Activated naive CD8-positive, alpha-beta T cell treated with anti-CD3 and anti-CD28 coated beads, Interleukin-2, amount 50 U/mL, for 16 hours (primary cell): ENCODE results near the gene LGR5.

Experiments
- DNase-seq: peaks from one replicate; pipeline ENCODE4 v3.0.0-alpha.2; 2020; ENCODE audit warnings: low read depth, low spot score

The LGR5 gene

DNA sequence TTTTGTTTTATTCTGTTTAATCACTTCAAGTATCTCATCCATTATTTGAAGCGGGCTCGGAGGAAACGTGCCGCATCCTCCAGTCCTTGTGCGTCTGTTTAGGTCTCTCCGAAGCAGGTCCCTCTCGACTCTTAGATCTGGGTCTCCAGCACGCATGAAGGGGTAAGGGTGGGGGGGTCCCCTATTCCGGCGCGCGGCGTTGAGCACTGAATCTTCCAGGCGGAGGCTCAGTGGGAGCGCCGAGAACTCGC, 311 bp upstream of the LGR5 start:
- DNase-seq: no peak

DNA sequence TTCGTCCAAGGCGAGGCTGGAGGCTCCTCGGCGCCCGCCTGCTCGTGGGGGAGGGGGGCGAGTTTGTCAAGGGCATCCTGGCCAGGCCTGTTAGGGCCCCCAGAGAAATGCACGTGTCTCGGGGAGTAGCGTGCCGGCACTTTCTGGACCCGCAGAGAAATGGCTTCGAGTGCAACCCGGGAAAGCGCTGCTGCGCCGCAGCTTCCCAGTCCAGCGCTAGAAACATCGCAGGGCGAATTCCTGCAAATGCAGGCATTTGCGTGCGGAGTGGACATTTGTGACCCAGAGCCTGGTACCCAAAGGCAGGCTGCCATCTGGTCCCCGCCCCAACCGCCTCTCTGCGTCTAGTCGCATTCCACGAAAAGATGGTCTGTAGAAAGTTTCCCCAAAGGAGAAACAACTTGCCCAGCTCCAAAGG, 756 bp downstream of the LGR5 start:
- DNase-seq: no peak

GRCh38 chr12:71440763-71441748, 1.5 kb downstream of the LGR5 start:
- DNase-seq: no peak

- no peak for DNase-seq
Measured at GRCh38 chr12:71441836-71442566, 2.4 kb downstream of the LGR5 start.

GRCh38 chr12:71442567-71442931, 3.0 kb downstream of the LGR5 start:
- DNase-seq: no peak

DNA sequence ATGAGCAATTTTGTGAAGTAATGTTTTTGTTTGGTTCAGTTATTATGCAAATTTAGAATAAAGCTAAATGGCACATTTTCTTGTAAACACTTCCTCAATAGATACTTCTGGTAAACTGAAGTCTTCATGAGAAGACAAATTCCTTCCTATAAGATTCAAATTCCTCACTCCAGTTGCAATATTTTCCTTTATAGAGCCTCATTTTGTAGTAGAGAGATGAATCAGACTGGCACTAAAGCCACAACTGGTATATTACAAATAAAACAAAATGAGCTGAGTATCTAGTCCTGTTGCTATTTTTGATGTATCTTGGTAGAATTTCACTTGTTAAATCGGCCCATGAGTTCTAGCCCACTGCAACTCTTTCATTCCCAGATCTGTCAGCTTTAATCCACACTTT, 5.5 kb downstream of the LGR5 start:
- no peak for DNase-seq

- DNase-seq: no peak
Measured at GRCh38 chr12:71447691-71448132, 8.1 kb downstream of the LGR5 start.

DNA sequence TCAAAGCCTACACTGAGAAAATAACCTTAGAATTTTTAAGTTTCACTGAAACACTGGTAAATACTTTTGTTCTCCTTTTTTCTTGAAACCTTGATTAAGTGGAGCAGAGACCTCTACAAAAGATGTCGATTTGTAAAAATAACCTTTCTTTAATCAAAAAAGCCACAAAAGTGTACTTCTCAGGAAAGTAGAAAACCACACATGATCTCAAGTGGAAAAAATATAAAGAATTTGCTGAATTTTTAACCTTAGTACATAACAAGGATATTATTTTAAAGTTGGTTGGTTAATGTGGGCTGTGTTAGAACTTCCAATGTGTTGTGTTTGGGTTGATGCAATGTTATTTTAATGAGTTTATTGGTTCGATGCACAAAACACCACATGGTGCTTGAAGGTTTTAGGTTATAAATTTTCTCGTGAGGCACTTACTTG, 8.6 kb downstream of the LGR5 start:
- DNase-seq: no peak

DNA sequence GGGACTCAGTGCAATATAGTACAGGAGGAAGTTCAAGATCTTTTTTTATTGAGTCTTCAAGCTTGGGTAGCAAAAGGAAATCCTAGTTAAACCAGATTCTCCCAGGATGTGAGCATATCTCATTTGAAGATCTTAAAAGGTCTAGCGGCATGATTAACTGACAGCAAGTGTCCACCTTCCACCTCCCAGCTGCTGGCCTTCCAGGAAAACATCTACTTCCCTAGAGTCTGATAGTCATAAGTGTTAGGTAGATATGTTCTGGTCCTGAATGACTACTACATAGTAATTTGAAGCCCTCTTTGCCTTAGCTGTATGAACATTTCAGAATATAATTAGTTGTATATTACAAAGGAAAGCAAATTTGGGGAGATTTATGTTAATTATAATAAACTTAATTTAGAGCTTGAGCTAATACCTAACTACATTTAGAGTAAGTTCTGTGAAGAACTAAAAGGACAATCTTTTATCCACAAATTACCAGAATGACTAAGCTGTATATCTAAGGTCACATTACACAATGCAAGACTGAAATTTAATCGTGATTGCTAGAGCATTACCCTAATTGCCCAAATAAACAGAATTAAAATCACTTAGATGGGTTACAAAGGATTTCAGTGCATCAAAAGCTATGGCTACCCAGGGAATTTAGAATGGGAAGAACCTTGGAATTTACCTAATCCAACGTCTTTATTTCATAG, 9.9 kb downstream of the LGR5 start:
- DNase-seq: no peak

DNA sequence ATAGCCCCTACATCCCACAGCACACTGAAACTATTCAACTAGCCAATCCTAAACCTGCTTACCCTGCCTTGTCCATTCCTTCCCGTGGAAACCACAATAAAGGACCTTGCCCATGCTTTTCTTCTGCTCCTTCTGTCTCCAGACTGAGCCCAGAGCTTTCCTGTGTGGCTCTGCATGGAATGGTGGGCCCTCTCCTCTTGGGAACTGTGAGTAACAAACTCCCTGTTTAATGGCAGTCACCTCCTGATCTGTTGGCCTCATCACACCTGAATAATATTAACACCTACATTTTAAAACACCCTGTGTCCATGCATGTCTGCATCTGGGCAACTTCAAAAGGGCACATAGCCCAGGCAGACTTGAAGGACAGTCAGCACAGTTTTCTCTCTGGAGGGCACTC, 12.4 kb downstream of the LGR5 start:
- DNase-seq: no peak

DNA sequence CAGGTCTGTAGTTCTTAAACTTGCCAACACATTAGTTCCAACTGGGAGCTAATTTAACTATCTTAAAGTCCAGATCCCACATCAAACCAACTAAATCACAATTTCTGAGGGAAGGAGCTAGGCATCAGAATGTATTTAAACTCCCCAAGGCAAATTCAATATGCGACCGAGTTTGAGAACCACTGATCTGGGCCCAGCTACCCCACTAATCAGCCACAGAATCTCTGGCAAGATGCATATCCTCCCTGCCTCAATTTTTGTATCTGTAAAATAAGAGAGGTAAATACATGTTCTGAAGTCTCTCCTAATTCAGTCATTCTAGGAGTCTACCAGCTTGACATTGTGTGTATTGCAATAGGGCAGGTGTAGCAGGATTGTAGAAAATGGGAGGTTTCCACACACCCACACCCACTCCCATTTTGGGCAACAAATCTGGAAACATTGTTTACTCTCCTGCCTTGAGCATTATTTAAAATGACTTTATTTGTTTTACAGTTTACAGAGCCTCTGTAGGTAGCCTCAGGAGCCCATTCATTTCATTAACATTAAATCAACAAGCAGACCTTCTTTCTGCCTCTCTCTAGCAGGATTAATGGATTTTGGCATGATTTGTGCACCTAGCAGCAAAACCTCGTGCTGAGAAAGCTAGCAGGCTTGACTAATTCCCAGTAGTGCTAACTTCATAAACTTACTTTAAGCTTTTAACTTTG, 15.6 kb downstream of the LGR5 start:
- no peak for DNase-seq

- DNase-seq: no peak
Measured at GRCh38 chr12:71456316-71456715, 16.7 kb downstream of the LGR5 start.

DNA sequence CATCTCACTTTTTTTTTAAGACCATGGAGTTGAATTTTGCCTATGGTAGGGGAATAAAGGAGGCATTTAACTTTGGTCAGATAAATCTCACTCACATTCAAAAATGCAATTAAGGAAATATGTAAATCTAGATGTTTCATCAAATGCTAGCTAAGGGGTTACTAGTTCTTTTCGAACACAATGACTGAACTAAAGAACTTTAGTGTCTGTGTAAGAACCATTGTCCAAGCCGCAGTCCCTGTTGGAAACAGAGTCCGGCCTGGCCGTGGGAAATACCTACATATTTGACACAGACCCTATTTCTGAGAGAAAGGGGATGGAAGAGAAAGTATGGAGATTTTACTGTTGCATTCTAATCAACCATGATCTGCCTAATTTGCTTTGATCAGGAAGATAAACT, 17.4 kb downstream of the LGR5 start:
- DNase-seq: no peak

DNA sequence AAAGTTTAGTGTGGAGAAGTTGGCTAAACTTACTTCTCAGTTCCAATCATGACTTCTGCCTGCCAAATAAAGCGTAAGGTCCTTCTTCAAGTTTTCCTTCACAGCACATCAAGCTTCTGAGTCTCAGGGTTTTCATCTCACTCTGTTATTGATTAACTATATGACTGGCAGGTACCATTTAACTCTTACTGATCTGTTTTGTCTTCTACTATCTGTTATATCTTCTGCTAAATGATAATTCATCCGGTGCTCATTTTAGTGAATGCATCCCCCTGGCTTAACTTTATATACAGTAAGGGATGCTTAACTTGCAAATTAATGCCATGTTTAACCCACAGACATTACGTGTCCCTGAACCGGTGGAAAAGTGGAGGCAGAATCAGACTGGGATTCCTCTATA, 20.7 kb downstream of the LGR5 start:
- no peak for DNase-seq

- no peak for DNase-seq
Measured at GRCh38 chr12:71460850-71461609, 21.4 kb downstream of the LGR5 start.

- DNase-seq: no peak
Measured at GRCh38 chr12:71461787-71462328, 22.3 kb downstream of the LGR5 start.

DNA sequence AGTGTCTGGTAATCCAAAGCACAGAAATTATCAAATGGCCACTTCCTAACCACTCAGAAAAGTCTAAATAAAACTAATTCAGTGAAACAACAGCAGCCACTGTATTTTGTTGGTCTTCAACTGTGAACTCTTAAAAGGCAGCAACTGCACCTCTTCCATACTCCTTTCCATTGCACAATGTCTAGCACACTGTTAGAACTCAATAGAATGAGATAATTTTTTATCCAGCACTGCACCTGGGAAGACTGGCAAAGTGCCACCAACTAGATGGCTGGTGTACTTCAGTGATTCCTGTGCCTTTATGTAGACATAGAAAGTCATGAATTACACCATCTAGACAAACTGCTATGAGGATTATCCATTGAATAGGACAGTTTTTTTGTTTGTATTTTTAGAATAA, 26.2 kb downstream of the LGR5 start:
- no peak for DNase-seq

GRCh38 chr12:71469258-71469750, 29.7 kb downstream of the LGR5 start:
- no peak for DNase-seq

GRCh38 chr12:71472441-71472911, 32.9 kb downstream of the LGR5 start:
- no peak for DNase-seq

DNA sequence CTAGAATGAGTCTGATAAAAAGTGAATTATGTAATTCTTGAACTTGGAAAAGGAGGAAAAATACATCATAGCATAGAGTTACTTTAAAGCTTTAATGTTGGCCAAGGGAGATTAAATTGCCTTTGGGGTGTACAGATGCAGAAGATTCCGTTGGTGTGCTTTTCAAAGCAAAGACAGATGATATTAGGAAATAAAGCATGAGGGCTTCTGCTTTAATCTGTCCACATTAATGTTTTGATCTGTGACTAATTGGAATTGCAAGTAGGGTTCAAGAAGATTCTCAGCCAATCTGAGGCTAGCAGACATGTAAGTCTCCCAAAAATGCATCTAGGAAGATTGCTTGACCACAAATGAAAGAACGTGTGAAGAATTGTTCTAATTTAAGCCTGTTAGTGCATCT, 35.2 kb downstream of the LGR5 start:
- no peak for DNase-seq
